ENCODE results near the gene PCF11.
"Not testable (repeated sequence)": the region's sequence is repeated elsewhere in the genome, so short reads cannot be mapped to it uniquely, and the experiment has no call there.

Gene PCF11, protein sequence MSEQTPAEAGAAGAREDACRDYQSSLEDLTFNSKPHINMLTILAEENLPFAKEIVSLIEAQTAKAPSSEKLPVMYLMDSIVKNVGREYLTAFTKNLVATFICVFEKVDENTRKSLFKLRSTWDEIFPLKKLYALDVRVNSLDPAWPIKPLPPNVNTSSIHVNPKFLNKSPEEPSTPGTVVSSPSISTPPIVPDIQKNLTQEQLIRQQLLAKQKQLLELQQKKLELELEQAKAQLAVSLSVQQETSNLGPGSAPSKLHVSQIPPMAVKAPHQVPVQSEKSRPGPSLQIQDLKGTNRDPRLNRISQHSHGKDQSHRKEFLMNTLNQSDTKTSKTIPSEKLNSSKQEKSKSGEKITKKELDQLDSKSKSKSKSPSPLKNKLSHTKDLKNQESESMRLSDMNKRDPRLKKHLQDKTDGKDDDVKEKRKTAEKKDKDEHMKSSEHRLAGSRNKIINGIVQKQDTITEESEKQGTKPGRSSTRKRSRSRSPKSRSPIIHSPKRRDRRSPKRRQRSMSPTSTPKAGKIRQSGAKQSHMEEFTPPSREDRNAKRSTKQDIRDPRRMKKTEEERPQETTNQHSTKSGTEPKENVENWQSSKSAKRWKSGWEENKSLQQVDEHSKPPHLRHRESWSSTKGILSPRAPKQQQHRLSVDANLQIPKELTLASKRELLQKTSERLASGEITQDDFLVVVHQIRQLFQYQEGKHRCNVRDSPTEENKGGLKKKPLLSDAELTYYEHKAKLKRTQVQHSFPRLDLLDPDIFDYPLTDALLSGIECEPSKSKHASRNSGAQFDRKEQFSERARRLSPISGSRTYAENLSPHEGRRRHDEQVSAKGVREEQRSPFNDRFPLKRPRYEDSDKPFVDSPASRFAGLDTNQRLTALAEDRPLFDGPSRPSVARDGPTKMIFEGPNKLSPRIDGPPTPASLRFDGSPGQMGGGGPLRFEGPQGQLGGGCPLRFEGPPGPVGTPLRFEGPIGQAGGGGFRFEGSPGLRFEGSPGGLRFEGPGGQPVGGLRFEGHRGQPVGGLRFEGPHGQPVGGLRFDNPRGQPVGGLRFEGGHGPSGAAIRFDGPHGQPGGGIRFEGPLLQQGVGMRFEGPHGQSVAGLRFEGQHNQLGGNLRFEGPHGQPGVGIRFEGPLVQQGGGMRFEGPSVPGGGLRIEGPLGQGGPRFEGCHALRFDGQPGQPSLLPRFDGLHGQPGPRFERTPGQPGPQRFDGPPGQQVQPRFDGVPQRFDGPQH (N-terminal part only)

GRCh38 chr11:83156996-83157593 lies at the start of gene PCF11:
TSS of gene PCF11 (plus strand) at chr11:83157131. CDS start at chr11:83157440, 309 bp downstream.
- peak; percentile 55 for DNase-seq (ENCODE audit: low spot score)

GRCh38 chr11:83112886-83113285 lies 44.0 kb upstream of the PCF11 start:
- no peak for DNase-seq (ENCODE audit: low spot score)

- no peak for DNase-seq (ENCODE audit: low spot score)
Observed at GRCh38 chr11:83115026-83115425, 41.9 kb upstream of the PCF11 start.

GRCh38 chr11:83115551-83115950 lies 41.4 kb upstream of the PCF11 start:
- no peak for DNase-seq (ENCODE audit: low spot score)

- DNase-seq (ENCODE audit: low spot score) = no peak
Observed at GRCh38 chr11:83116015-83116641, 40.8 kb upstream of the PCF11 start.

DNA sequence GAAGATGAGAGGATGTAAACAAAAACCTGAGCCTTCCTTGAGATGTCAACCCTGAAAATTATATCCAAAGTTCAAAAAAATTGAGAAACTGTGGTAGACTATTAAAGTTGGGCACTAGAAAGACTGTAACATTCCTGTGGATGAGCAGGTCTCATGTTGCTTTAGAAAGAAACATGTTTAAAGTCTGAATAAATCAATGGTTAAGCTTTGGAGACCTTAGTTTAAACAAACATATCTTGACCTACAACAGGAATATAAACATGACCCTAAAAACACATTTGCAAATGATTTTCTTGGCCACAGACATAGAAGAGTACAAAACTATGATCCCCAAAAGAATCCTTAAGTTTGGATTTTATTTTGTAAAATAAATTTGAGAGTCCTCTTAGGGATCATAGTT lies 38.1 kb upstream of the PCF11 start:
- DNase-seq (ENCODE audit: low spot score) = no peak

DNA sequence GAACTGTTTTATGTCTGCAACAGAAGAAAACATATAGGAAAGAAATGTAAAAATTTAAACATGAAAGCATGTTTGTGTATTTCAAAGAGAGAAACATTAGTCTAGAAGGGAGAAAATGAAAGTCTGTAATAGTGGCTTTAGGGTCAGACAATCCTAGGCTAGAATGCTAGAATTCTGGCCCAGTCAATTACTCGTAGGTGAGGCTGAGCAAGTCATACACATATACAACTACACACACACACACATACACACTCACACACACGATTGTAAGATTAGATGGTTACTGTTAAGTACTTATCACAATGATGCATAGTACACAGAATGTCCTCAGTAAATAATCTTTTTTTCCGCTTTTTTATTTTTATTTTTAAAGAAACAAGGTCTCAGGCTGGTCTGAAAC lies 37.7 kb upstream of the PCF11 start:
- DNase-seq (ENCODE audit: low spot score) = no peak

GRCh38 chr11:83120327-83120726 lies 36.6 kb upstream of the PCF11 start:
- peak; percentile 12 for DNase-seq (ENCODE audit: low spot score)

DNA sequence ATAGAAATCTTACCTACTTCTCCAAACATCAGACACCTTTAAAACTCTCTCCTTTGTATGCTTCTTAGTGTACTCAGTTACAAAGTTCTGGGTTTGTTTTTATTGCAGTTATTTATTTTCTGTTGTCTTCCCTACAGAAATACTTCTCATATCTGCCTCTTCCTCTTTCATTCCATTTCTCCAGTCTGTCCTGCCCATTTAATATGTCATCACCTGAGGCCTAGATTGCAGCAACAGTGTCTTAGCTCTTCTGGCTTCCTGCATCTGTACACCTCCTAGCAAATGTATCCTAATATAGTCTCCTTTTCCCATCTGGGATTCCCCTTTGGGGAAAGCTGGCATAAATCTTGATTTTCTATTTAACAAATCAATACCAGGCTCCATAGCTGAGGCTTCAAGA lies 34.9 kb upstream of the PCF11 start:
- DNase-seq (ENCODE audit: low spot score) = no peak

GRCh38 chr11:83122766-83123165 lies 34.2 kb upstream of the PCF11 start:
- no peak for DNase-seq (ENCODE audit: low spot score)

DNA sequence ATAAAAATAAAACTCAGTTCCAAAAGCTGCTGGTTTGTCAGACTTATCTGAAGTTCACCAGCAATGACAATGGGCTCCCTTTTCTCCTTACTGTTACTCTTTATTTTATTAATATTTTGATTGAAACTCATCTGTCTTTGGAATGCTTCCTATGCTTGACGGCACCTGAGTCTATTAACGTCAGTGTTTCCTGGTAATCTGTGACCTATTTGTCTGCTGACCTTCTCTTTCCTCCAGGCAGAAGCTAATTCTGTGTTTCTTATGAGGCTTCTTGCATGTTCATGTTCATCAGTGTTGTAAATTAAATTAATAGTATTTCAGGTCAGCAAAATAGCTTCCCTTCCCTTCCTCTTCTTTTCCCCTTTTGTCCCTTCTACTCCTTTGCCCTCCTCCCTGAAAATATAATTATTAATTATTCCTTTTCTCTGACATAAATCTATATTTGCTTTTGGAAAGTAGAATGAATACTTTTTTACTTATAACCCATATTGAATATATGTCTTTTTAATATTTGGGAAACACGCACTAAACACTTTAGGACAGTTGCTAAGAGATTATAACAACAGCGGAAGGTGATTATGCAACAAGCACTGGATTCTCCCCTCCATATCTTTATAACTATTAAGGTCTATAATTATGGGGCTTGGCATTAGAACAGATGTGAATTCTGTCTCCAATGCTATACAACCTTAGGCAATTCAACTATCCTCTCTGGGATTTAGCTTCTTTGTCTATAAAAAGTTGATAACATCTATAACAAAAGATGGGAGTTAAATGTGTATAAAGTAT lies 32.1 kb upstream of the PCF11 start:
- DNase-seq (ENCODE audit: low spot score) = no peak

DNA sequence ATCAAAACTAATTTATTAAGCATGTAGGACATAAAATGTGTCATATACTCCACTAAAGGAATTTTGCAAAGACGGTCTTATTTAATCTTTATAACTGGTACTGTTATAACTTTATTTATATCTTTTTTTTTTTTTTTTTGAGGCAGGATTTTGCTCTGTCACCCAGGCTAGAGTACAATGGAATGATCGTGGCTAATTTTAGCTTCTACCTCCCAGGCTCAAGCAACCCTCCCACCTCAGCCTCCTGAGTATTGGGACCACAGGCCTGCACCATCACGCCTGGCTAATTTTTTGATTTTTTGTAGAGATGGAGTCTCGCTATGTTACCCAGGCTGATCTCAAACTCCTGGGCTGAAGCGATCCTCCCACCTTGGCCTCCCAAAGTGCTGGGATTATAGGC lies 31.4 kb upstream of the PCF11 start:
- no peak for DNase-seq (ENCODE audit: low spot score)

- DNase-seq (ENCODE audit: low spot score) = no peak
Observed at GRCh38 chr11:83127310-83127637, 29.7 kb upstream of the PCF11 start.

- no peak for DNase-seq (ENCODE audit: low spot score)
Observed at GRCh38 chr11:83132191-83132590, 24.7 kb upstream of the PCF11 start.

DNA sequence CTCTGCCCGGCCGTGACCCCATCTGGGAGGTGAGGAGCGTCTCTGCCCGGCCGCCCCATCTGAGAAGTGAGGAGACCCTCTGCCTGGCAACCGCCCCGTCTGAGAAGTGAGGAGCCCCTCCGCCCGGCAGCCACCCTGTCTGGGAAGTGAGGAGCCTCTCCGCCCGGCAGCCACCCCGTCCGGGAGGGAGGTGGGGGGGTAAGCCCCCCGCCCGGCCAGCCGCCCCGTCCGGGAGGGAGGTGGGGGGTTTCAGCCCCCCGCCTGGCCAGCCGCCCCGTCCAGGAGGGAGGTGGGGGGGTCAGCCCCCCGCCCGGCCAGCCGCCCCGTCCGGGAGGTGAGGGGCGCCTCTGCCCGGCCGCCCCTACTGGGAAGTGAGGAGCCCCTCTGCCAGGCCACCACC lies 23.7 kb upstream of the PCF11 start:
- DNase-seq (ENCODE audit: low spot score) = not testable (repeated sequence)

- no peak for DNase-seq (ENCODE audit: low spot score)
Observed at GRCh38 chr11:83139310-83139709, 17.6 kb upstream of the PCF11 start.

DNA sequence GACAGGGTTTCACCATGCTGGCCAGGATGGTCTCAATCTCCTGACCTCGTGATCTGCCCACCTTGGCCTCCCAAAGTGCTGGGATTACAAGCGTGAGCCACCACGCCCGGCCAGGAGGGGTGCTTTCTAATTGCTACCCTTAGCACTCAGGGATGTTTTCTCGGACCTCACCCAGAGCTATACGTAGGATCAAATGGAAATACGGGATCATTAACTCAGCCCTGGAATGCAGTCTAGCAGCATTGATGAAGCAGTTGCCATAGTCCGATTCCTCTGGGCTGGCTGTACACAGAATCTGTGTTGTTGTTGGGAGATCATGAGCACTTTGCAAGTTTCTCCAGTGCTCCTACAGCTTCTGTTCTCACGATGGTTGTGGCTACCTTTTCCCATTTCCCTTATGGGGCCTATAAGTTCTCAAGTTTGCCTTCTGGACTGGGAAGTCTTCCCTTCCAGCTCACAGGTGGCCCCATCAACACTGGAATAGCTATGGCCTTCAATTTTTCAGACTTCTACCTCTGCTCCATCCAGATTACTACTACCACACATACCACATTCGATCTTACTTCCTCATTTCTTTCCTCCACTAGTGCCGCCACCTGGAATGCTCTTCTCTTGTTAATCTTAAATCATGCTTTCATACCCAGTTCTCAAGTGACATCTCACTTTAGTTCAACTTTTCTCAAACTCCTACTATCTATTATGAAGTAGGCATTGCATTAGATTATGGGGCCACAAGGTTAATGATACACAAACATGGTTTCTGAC lies 16.1 kb upstream of the PCF11 start:
- no peak for DNase-seq (ENCODE audit: low spot score)

DNA sequence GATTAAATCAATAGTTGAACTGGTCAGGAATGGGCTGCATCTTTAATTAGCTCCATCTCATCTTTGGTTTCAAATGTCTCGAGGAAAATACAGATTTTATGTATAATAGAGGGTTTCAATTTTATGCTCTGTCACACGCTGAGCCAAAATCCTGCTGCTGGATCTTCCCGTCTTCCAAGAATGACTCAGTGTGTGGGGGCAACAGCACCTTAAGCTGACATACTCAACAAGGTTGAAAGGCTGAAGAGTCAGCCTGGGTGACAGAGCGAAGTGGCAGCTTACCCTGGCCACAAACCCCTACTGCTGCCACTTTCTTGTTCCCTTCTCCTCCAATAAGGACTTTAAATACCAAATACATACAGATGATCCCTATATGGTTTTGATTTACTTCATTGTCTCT lies 9.0 kb upstream of the PCF11 start:
- no peak for DNase-seq (ENCODE audit: low spot score)

GRCh38 chr11:83150450-83150849 lies 6.5 kb upstream of the PCF11 start:
- no peak for DNase-seq (ENCODE audit: low spot score)
